ENCODE data around the gene TMPRSS4.

- TF ChIP-seq POLR2A (IDR thresholded peaks at IDR 0.05) (no peak), CTCF (IDR thresholded peaks at IDR 0.05) (no peak)
Observed at GRCh38 chr11:118161786-118162185, 84.9 kb downstream of the TMPRSS4 start.

All from body of pancreas (tissue), 4 donors.